ENCODE measurements around the gene NR1H2. TPM values are rescaled to one million over a fixed set of nuclear protein-coding genes. Genes with fewer than 3 reads are reported as not detected.

Gene NR1H2
- total and polyA plus RNA-seq, 4 donors: 30.4 to 58.1 (median 33.7) TPM

DNA sequence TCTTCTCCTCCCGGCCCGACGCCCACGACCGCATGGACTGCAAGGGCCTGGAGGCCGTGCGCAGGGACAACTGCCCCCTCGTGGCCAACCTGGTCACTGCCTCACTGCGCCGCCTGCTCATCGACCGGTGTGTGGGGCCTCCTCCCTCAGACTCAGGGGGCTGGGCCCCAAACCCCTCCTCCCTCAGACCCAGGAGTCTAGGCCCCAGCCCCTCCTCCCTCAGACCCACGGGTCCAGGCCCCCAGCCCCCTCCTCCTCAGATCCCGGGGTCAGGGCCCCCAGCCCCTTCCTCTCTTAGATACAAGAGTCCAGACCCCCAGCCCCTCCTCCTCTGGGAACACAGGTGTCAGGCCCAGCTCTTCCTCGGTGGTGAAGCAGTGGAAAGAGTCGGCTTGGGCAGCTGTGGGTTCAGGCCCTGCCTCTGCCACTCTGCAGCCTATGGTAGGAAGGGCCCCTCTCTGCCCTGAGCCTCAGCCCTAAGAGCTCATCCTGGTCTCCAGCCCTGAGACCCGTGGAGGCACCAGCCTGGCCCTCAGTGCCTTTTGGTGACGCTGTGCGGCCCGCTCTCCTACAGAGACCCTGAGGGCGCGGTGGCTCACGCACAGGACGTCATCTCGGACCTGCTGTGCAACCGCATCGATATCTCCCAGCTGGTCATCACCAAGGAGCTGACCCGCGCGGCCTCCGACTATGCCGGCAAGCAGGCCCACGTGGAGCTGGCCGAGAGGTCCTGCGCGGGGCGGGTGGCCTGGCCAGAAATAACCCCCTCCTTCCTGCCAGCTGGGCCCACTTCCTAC, 38.8 kb downstream of the NR1H2 start:
- TF ChIP-seq HNF4G (IDR thresholded peaks at IDR 0.05) (no peak), YY1 (IDR thresholded peaks at IDR 0.05) (no peak), SP1 (IDR thresholded peaks at IDR 0.05) (no peak), JUND (IDR thresholded peaks at IDR 0.05) (no peak), NR2F2 (IDR thresholded peaks at IDR 0.05) (no peak), TAF1 (conservative IDR thresholded peaks at IDR 0.05) (no peak), RAD21 (IDR thresholded peaks at IDR 0.05) (peak; percentile 63 to 81)
- TF ChIP-seq, protein P1, sequence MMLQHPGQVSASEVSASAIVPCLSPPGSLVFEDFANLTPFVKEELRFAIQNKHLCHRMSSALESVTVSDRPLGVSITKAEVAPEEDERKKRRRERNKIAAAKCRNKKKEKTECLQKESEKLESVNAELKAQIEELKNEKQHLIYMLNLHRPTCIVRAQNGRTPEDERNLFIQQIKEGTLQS (IDR thresholded peaks at IDR 0.05): no peak
- TF ChIP-seq, protein P2, sequence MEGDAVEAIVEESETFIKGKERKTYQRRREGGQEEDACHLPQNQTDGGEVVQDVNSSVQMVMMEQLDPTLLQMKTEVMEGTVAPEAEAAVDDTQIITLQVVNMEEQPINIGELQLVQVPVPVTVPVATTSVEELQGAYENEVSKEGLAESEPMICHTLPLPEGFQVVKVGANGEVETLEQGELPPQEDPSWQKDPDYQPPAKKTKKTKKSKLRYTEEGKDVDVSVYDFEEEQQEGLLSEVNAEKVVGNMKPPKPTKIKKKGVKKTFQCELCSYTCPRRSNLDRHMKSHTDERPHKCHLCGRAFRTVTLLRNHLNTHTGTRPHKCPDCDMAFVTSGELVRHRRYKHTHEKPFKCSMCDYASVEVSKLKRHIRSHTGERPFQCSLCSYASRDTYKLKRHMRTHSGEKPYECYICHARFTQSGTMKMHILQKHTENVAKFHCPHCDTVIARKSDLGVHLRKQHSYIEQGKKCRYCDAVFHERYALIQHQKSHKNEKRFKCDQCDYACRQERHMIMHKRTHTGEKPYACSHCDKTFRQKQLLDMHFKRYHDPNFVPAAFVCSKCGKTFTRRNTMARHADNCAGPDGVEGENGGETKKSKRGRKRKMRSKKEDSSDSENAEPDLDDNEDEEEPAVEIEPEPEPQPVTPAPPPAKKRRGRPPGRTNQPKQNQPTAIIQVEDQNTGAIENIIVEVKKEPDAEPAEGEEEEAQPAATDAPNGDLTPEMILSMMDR (IDR thresholded peaks at IDR 0.05; ENCODE audit: low read depth, low read length, missing input control): peak; percentile 82
- TF ChIP-seq, protein P3, sequence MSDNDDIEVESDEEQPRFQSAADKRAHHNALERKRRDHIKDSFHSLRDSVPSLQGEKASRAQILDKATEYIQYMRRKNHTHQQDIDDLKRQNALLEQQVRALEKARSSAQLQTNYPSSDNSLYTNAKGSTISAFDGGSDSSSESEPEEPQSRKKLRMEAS (IDR thresholded peaks at IDR 0.05): no peak
- Histone ChIP-seq H3K27ac (ENCODE audit: low read depth in 1 of 2, low read length in 2 of 2) (peak overlapping the region in 1 of 2 donors; percentile 20), H3K27me3 (ENCODE audit: control insufficient read depth in 4 of 4, insufficient read depth in 4 of 4, low read length in 3 of 4) (peaks cover 0 to 3% (median 0%) of the 10 kb centered on the region in 4 donors), H3K36me3 (ENCODE audit: control insufficient read depth in 4 of 4, insufficient read depth in 3 of 4, low read depth in 1 of 4, low read length in 3 of 4) (no peaks in the 10 kb centered on the region), H3K4me3 (ENCODE audit: low read depth in 1 of 3, low read length in 3 of 3) (no peak overlapping the region), H3K9ac (ENCODE audit: low read depth in 1 of 2, low read length in 2 of 2) (no peak overlapping the region), H3K9me3 (ENCODE audit: control insufficient read depth in 4 of 4, low read length in 3 of 4) (no peaks in the 10 kb centered on the region), H3K4me1 (ENCODE audit: control insufficient read depth in 4 of 4, insufficient read depth in 4 of 4, low read length in 3 of 4) (no peaks in the 10 kb centered on the region)
- 57% methylated on average over 37 of the region's 37 CpGs for WGBS
- peak; percentile 89 for DNase-seq (ENCODE audit: low spot score)

DNA sequence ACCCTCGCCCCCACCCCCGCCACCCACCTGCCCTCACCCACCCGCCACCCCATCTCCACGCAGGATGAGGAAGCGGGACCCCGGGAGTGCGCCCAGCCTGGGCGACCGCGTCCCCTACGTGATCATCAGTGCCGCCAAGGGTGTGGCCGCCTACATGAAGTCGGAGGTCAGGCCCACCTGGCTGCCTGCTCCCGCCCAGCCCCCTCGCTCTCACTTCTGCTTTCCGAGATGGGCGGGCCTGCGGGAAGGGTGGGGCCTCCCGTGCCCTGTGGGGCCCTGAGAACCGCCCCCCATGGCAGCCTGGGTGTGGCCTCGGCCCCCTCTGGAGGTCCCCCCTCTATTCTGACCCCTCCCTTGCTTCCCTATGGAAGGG, 39.4 kb downstream of the NR1H2 start:
- no peak overlapping the region for H3K9ac ChIP-seq (ENCODE audit: low read depth in 1 of 2, low read length in 2 of 2)
- H3K9me3 ChIP-seq (ENCODE audit: control insufficient read depth in 4 of 4, low read length in 3 of 4): no peaks in the 10 kb centered on the region
- H3K27me3 ChIP-seq (ENCODE audit: control insufficient read depth in 4 of 4, insufficient read depth in 4 of 4, low read length in 3 of 4): peaks cover 0 to 3% (median 0%) of the 10 kb centered on the region in 4 donors
- H3K36me3 ChIP-seq (ENCODE audit: control insufficient read depth in 4 of 4, insufficient read depth in 3 of 4, low read depth in 1 of 4, low read length in 3 of 4): no peaks in the 10 kb centered on the region
- H3K4me3 ChIP-seq (ENCODE audit: low read depth in 1 of 3, low read length in 3 of 3): no peak overlapping the region
- DNase-seq (ENCODE audit: low spot score): peak; percentile 59
- WGBS: 81% methylated on average over 22 of the region's 22 CpGs
- no peak for TF ChIP-seq JUND (IDR thresholded peaks at IDR 0.05)
- TF ChIP-seq FOXA1 (IDR thresholded peaks at IDR 0.05): no peak
- TF ChIP-seq GABPA (IDR thresholded peaks at IDR 0.05 in 1 of 2, conservative IDR thresholded peaks at IDR 0.05 in 1 of 2): no peak
- TF ChIP-seq, protein P2 (IDR thresholded peaks at IDR 0.05; ENCODE audit: low read depth, low read length, missing input control): no peak
- no peak for TF ChIP-seq TAF1 (conservative IDR thresholded peaks at IDR 0.05)
- no peak for TF ChIP-seq NR2F2 (IDR thresholded peaks at IDR 0.05)
- no peak overlapping the region for H3K27ac ChIP-seq (ENCODE audit: low read depth in 1 of 2, low read length in 2 of 2)
- no peaks in the 10 kb centered on the region for H3K4me1 ChIP-seq (ENCODE audit: control insufficient read depth in 4 of 4, insufficient read depth in 4 of 4, low read length in 3 of 4)
